Tibial nerve (tissue), 4 donors: Measurements from ENCODE around the gene ANO10.

ENCODE experiments used
- EP300 ChIP-seq, 2 donors: sonication (generic); formaldehyde crosslinking; IDR thresholded peaks; one replicate each; pipeline ENCODE4 v1.6.1; 2017; ENCODE audit warnings: antibody characterized with exemption in 2 of 2, mild to moderate bottlenecking in 1 of 2
- POLR2A ChIP-seq, 2 donors: fragments of 450-650 bp; IDR thresholded peaks; one replicate each; pipeline ENCODE4 v1.6.1; 2017; ENCODE audit warnings: antibody characterized with exemption in 2 of 2, mild to moderate bottlenecking in 2 of 2, moderate library complexity in 2 of 2
- TF ChIP-seq, protein P1 (sequence below), 5 experiments: fragments of 200-600 bp in 3 of 5; fragments of 450-650 bp in 2 of 5; sonication (generic) in 3 of 5; IDR thresholded peaks; one replicate each; pipeline ENCODE4 v1.5.1; 2016 to 2019; ENCODE audit warnings: antibody characterized with exemption in 5 of 5, mild to moderate bottlenecking in 3 of 5, moderate library complexity in 2 of 5

DNA sequence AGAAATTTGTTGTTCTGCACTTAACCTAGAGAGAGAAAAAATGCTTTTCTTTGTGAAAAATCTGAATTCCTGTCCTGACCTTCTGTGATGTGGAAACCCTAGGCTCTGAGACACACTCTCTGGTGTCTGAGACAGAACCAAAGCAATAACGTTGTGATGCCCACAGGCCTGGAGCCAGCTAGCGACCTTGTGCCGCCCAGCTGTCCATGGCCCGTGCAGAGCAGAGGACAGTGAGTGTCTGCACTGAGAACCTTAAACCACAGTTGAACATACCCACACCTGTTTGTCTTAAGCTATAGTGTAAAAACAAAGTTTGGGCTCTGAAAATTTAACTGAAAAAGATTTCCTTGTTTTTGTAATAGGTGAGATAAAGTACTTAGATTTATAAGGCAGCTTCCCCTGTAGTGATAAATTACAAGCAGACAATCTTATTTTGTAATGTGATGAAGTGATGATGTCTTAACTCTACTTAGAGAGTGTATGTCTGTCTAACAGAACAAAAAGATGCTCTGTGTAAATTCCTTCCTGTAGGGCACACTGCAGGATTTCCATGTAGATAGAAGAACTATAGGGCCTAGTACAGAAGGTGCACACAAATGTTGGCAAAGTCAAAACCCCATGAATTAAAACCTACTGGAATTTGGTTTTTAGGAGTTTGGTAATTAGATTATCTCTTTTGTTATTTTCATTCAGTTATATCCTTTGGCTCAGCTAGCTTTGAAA is 272.8 kb downstream of the ANO10 start:
- TF ChIP-seq, protein P1, sequence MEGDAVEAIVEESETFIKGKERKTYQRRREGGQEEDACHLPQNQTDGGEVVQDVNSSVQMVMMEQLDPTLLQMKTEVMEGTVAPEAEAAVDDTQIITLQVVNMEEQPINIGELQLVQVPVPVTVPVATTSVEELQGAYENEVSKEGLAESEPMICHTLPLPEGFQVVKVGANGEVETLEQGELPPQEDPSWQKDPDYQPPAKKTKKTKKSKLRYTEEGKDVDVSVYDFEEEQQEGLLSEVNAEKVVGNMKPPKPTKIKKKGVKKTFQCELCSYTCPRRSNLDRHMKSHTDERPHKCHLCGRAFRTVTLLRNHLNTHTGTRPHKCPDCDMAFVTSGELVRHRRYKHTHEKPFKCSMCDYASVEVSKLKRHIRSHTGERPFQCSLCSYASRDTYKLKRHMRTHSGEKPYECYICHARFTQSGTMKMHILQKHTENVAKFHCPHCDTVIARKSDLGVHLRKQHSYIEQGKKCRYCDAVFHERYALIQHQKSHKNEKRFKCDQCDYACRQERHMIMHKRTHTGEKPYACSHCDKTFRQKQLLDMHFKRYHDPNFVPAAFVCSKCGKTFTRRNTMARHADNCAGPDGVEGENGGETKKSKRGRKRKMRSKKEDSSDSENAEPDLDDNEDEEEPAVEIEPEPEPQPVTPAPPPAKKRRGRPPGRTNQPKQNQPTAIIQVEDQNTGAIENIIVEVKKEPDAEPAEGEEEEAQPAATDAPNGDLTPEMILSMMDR (IDR thresholded peaks at IDR 0.05), result no peak
- TF ChIP-seq POLR2A (IDR thresholded peaks at IDR 0.05), result no peak
- no peak for TF ChIP-seq EP300 (IDR thresholded peaks at IDR 0.05)
